Peyer's patch (tissue), 4 donors: ENCODE data around the gene LINGO3. TPM values are rescaled to one million over a fixed set of nuclear protein-coding genes. Genes with fewer than 3 reads are reported as not detected.

Experiments used
- DNase-seq, 3 donors: peaks; one replicate each; pipeline ENCODE4 v3.0.0-alpha.2; 2017 to 2019
- H3K27ac ChIP-seq, 4 donors: fragments of 200-600 bp; sonication (generic); one replicate each; pipeline ENCODE4 v1.5.1; 2016 to 2019
- H3K27me3 ChIP-seq, 2 donors: fragments of 200-600 bp; sonication (generic); one replicate each; pipeline ENCODE4 v1.5.1; 2019
- H3K36me3 ChIP-seq, 3 donors: fragments of 200-600 bp; sonication (generic); one replicate each; pipeline ENCODE4 v1.5.1; 2016 to 2019
- H3K4me1 ChIP-seq, 4 donors: fragments of 200-600 bp; sonication (generic); one replicate each; pipeline ENCODE4 v1.5.1; 2016 to 2019
- H3K4me3 ChIP-seq, 4 donors: fragments of 200-600 bp; sonication (generic); 1 replicate in 3 of 4; 2 replicates in 1 of 4; pipeline ENCODE4 v1.5.1; 2016 to 2019; ENCODE audit warnings: mild to moderate bottlenecking in 1 of 4
- H3K9me3 ChIP-seq, 4 donors: fragments of 200-600 bp; sonication (generic); one replicate each; pipeline ENCODE4 v1.5.1; 2016 to 2019; ENCODE audit warnings: mild to moderate bottlenecking in 1 of 4
- CTCF ChIP-seq, 6 experiments: fragments of 450-650 bp in 4 of 6; fragments of 200-600 bp in 2 of 6; sonication (generic) in 1 of 6; IDR thresholded peaks; one replicate each; pipeline ENCODE4 v1.5.1; 2017 to 2019; ENCODE audit warnings: antibody characterized with exemption in 6 of 6, mild to moderate bottlenecking in 3 of 6, moderate library complexity in 1 of 6
- POLR2A ChIP-seq, 2 donors: fragments of 450-650 bp; IDR thresholded peaks; one replicate each; pipeline ENCODE4 v1.5.1; 2017; ENCODE audit warnings: antibody characterized with exemption in 2 of 2, mild to moderate bottlenecking in 2 of 2, moderate library complexity in 2 of 2
- total RNA-seq, 4 donors: library from RNA; depleted of rRNA; stranded (reverse); fragments of >200 nt; gene quantifications; one replicate each; pipeline ENCODE4 v1.1.0, GENCODE V29; 2016

LINGO3 gene
- total RNA-seq, 4 donors from 2014 or later, result 0.54 to 5.0 TPM; not detected in 2

- Histone ChIP-seq H3K36me3 (peaks cover 0 to 19% (median 0%) of the 10 kb centered on the region in 3 donors), H3K4me3 (peak overlapping the region in 2 of 4 donors; percentile 26 to 98), H3K27me3 (no peaks in the 10 kb centered on the region), H3K27ac (peak overlapping the region; percentile 98 to 99 (median 98)), H3K9me3 (no peaks in the 10 kb centered on the region), H3K4me1 (peaks cover 7 to 57% (median 27%) of the 10 kb centered on the region in 4 donors)
- TF ChIP-seq CTCF (IDR thresholded peaks at IDR 0.05) (no peak), POLR2A (IDR thresholded peaks at IDR 0.05) (no peak)
- no peak for DNase-seq
Measured at GRCh38 chr19:2274185-2274711, 33.7 kb downstream of the LINGO3 start.

GRCh38 chr19:2273356-2274184 is 34.4 kb downstream of the LINGO3 start:
- TF ChIP-seq POLR2A (IDR thresholded peaks at IDR 0.05) (no peak), CTCF (IDR thresholded peaks at IDR 0.05) (peak; percentile 95 to 100 (median 98))
- Histone ChIP-seq H3K4me1 (peaks cover 7 to 57% (median 27%) of the 10 kb centered on the region in 4 donors), H3K27me3 (no peaks in the 10 kb centered on the region), H3K4me3 (peak overlapping the region in 3 of 4 donors; percentile 26 to 98 (median 93)), H3K36me3 (peaks cover 0 to 19% (median 0%) of the 10 kb centered on the region in 3 donors), H3K27ac (peak overlapping the region; percentile 98 to 99 (median 98)), H3K9me3 (no peaks in the 10 kb centered on the region)
- peak; percentile 87 to 92 (median 89) for DNase-seq

GRCh38 chr19:2271234-2272103 is 36.5 kb downstream of the LINGO3 start:
- Histone ChIP-seq H3K27me3 (no peaks in the 10 kb centered on the region), H3K4me1 (peaks cover 9 to 60% (median 33%) of the 10 kb centered on the region in 4 donors), H3K9me3 (no peaks in the 10 kb centered on the region), H3K27ac (peak overlapping the region; percentile 98 to 99 (median 98)), H3K36me3 (peaks cover 0 to 19% (median 0%) of the 10 kb centered on the region in 3 donors), H3K4me3 (peak overlapping the region; percentile 87 to 98 (median 92))
- TF ChIP-seq POLR2A (IDR thresholded peaks at IDR 0.05) (no peak), CTCF (IDR thresholded peaks at IDR 0.05) (no peak)
- DNase-seq, result peak in 1 of 3 donors; percentile 64

- H3K27ac ChIP-seq, result peak overlapping the region; percentile 98 to 99 (median 98)
- peaks cover 11 to 53% (median 34%) of the 10 kb centered on the region in 4 donors for H3K4me1 ChIP-seq
Measured at GRCh38 chr19:2270423-2271233, 37.3 kb downstream of the LINGO3 start.

More at GRCh38 chr19:2270423-2271233, 37.3 kb downstream of the LINGO3 start:
- H3K27me3 ChIP-seq, result no peaks in the 10 kb centered on the region
- peak; percentile 70 to 90 (median 87) for DNase-seq
- H3K4me3 ChIP-seq, result peak overlapping the region; percentile 87 to 98 (median 92)
- H3K36me3 ChIP-seq, result peaks cover 0 to 19% (median 0%) of the 10 kb centered on the region in 3 donors
- TF ChIP-seq POLR2A (IDR thresholded peaks at IDR 0.05) (peak; percentile 47 to 69), CTCF (IDR thresholded peaks at IDR 0.05) (no peak)
- no peaks in the 10 kb centered on the region for H3K9me3 ChIP-seq
